Activated CD4-positive, alpha-beta T cell treated with anti-CD3 and anti-CD28 coated beads, Interleukin-2, Interleukin-6, amounts not matched to agents 100 ng/mL and 50 ng/mL, durations not matched to agents 16 hours and 8 hours (primary cell): ENCODE data around the gene WDFY2.

Source experiments
- DNase-seq: peaks from one replicate; pipeline ENCODE4 v3.0.0-alpha.2; 2020

The WDFY2 gene

GRCh38 chr13:51742611-51743010 lies 158.3 kb downstream of the WDFY2 start:
- DNase-seq = no peak

- no peak for DNase-seq
Measured at GRCh38 chr13:51745243-51745642, 161.0 kb downstream of the WDFY2 start.

GRCh38 chr13:51746802-51747201 lies 162.5 kb downstream of the WDFY2 start:
- no peak for DNase-seq

- DNase-seq = no peak
Measured at GRCh38 chr13:51747438-51748434, 163.5 kb downstream of the WDFY2 start.

- no peak for DNase-seq
Measured at GRCh38 chr13:51756651-51757050, 172.4 kb downstream of the WDFY2 start.

- DNase-seq = no peak
Measured at GRCh38 chr13:51758691-51759090, 174.4 kb downstream of the WDFY2 start.

GRCh38 chr13:51759240-51759639 lies 175.0 kb downstream of the WDFY2 start:
- DNase-seq = no peak

- no peak for DNase-seq
Measured at GRCh38 chr13:51760592-51760991, 176.3 kb downstream of the WDFY2 start.

GRCh38 chr13:51761643-51762350 lies 177.5 kb downstream of the WDFY2 start:
- DNase-seq = no peak

- no peak for DNase-seq
Measured at GRCh38 chr13:51763486-51763885, 179.2 kb downstream of the WDFY2 start.

- DNase-seq = peak; percentile 70
Measured at GRCh38 chr13:51764184-51765141, 180.2 kb downstream of the WDFY2 start.

GRCh38 chr13:51765142-51765515 lies 180.9 kb downstream of the WDFY2 start:
- DNase-seq = no peak

GRCh38 chr13:51767100-51767499 lies 182.8 kb downstream of the WDFY2 start:
- DNase-seq = no peak

GRCh38 chr13:51768378-51768921 lies 184.2 kb downstream of the WDFY2 start:
- no peak for DNase-seq

GRCh38 chr13:51768976-51769375 lies 184.7 kb downstream of the WDFY2 start:
- no peak for DNase-seq

GRCh38 chr13:51769455-51770127 lies 185.3 kb downstream of the WDFY2 start:
- no peak for DNase-seq

- no peak for DNase-seq
Measured at GRCh38 chr13:51770160-51770559, 185.9 kb downstream of the WDFY2 start.

GRCh38 chr13:51770681-51771417 lies 186.6 kb downstream of the WDFY2 start:
- no peak for DNase-seq

GRCh38 chr13:51771418-51772104 lies 187.3 kb downstream of the WDFY2 start:
- no peak for DNase-seq

- DNase-seq = no peak
Measured at GRCh38 chr13:51772105-51772455, 187.8 kb downstream of the WDFY2 start.

- no peak for DNase-seq
Measured at GRCh38 chr13:51772781-51773180, 188.5 kb downstream of the WDFY2 start.
